ENCODE measurements around the gene ITGA3. TPM values are rescaled to one million over a fixed set of nuclear protein-coding genes. Genes with fewer than 3 reads are reported as not detected.

Gene ITGA3
- total and polyA plus RNA-seq, 2 of the 13 experiments (the other 11 are each of a cell fraction or from before 2014, with no cell fraction given): 0.48 to 0.69 TPM

DNA sequence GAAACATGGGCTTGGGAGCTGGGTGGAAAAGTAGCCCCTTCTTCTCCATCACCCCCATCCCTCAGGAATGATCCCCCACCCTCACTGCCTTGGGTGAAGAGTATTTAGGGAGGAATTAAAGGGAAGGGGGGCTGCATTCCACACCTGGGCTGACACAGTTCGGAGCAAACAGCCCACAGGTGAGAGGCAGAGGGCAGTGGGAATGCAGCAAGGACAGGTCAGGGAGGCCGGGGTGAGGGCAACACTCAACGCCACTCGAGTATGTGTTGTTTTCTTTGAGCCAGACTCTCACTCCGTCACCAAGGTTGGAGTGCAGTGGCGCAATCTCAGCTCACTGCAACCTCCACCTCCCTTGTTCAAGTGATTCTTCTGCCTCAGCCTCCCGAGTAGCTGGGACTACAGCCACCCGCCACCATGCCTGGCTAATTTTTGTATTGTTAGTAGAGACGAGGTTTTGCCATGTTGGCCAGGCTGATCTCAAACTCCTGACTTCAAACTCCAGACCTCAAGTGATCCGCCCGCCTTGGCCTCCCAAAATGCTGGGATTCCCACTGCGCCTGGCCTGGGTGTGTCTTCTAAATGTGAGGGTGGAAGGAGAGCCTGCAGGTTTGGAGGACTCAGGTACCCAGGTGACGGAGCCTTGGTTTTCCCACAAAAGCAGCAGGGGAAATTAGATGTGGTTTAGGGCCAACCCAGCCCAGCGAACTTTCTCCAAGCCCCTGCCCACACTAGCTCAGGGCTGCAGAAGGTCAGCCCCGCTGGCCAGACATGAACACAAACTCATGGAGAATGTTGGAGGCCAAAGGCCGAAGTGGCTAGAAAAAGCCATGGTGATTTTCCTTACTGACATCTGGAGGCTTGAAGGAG, 21.2 kb upstream of the ITGA3 start (continued):
- TF ChIP-seq, protein P1, sequence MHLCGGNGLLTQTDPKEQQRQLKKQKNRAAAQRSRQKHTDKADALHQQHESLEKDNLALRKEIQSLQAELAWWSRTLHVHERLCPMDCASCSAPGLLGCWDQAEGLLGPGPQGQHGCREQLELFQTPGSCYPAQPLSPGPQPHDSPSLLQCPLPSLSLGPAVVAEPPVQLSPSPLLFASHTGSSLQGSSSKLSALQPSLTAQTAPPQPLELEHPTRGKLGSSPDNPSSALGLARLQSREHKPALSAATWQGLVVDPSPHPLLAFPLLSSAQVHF (CRISPR knock-in tag; IDR thresholded peaks at IDR 0.05): no peak
- TF ChIP-seq IKZF4 (CRISPR knock-in tag; IDR thresholded peaks at IDR 0.05; ENCODE audit: borderline replicate concordance, low read depth, not compliant biosample characterization) (no peak), STAG1 (CRISPR knock-in tag; IDR thresholded peaks at IDR 0.05) (no peak), ELF4 (CRISPR knock-in tag; IDR thresholded peaks at IDR 0.05; ENCODE audit: borderline replicate concordance) (no peak), PPARG (CRISPR knock-in tag; conservative IDR thresholded peaks at IDR 0.05) (no peak), HNRNPK (IDR thresholded peaks at IDR 0.05; ENCODE audit: low read depth, low read length, poor library complexity, severe bottlenecking) (no peak), ZNF546 (CRISPR knock-in tag; conservative IDR thresholded peaks at IDR 0.05) (no peak)
- TF ChIP-seq, protein P2, sequence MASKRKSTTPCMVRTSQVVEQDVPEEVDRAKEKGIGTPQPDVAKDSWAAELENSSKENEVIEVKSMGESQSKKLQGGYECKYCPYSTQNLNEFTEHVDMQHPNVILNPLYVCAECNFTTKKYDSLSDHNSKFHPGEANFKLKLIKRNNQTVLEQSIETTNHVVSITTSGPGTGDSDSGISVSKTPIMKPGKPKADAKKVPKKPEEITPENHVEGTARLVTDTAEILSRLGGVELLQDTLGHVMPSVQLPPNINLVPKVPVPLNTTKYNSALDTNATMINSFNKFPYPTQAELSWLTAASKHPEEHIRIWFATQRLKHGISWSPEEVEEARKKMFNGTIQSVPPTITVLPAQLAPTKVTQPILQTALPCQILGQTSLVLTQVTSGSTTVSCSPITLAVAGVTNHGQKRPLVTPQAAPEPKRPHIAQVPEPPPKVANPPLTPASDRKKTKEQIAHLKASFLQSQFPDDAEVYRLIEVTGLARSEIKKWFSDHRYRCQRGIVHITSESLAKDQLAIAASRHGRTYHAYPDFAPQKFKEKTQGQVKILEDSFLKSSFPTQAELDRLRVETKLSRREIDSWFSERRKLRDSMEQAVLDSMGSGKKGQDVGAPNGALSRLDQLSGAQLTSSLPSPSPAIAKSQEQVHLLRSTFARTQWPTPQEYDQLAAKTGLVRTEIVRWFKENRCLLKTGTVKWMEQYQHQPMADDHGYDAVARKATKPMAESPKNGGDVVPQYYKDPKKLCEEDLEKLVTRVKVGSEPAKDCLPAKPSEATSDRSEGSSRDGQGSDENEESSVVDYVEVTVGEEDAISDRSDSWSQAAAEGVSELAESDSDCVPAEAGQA (IDR thresholded peaks at IDR 0.05; ENCODE audit: low read depth): no peak
- TF ChIP-seq, protein P2 (CRISPR knock-in tag; IDR thresholded peaks at IDR 0.05; ENCODE audit: borderline replicate concordance): no peak
- TF ChIP-seq, protein P3, sequence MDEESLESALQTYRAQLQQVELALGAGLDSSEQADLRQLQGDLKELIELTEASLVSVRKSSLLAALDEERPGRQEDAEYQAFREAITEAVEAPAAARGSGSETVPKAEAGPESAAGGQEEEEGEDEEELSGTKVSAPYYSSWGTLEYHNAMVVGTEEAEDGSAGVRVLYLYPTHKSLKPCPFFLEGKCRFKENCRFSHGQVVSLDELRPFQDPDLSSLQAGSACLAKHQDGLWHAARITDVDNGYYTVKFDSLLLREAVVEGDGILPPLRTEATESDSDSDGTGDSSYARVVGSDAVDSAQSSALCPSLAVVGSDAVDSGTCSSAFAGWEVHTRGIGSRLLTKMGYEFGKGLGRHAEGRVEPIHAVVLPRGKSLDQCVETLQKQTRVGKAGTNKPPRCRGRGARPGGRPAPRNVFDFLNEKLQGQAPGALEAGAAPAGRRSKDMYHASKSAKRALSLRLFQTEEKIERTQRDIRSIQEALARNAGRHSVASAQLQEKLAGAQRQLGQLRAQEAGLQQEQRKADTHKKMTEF (CRISPR knock-in tag; IDR thresholded peaks at IDR 0.05): no peak
- TF ChIP-seq, protein P4, sequence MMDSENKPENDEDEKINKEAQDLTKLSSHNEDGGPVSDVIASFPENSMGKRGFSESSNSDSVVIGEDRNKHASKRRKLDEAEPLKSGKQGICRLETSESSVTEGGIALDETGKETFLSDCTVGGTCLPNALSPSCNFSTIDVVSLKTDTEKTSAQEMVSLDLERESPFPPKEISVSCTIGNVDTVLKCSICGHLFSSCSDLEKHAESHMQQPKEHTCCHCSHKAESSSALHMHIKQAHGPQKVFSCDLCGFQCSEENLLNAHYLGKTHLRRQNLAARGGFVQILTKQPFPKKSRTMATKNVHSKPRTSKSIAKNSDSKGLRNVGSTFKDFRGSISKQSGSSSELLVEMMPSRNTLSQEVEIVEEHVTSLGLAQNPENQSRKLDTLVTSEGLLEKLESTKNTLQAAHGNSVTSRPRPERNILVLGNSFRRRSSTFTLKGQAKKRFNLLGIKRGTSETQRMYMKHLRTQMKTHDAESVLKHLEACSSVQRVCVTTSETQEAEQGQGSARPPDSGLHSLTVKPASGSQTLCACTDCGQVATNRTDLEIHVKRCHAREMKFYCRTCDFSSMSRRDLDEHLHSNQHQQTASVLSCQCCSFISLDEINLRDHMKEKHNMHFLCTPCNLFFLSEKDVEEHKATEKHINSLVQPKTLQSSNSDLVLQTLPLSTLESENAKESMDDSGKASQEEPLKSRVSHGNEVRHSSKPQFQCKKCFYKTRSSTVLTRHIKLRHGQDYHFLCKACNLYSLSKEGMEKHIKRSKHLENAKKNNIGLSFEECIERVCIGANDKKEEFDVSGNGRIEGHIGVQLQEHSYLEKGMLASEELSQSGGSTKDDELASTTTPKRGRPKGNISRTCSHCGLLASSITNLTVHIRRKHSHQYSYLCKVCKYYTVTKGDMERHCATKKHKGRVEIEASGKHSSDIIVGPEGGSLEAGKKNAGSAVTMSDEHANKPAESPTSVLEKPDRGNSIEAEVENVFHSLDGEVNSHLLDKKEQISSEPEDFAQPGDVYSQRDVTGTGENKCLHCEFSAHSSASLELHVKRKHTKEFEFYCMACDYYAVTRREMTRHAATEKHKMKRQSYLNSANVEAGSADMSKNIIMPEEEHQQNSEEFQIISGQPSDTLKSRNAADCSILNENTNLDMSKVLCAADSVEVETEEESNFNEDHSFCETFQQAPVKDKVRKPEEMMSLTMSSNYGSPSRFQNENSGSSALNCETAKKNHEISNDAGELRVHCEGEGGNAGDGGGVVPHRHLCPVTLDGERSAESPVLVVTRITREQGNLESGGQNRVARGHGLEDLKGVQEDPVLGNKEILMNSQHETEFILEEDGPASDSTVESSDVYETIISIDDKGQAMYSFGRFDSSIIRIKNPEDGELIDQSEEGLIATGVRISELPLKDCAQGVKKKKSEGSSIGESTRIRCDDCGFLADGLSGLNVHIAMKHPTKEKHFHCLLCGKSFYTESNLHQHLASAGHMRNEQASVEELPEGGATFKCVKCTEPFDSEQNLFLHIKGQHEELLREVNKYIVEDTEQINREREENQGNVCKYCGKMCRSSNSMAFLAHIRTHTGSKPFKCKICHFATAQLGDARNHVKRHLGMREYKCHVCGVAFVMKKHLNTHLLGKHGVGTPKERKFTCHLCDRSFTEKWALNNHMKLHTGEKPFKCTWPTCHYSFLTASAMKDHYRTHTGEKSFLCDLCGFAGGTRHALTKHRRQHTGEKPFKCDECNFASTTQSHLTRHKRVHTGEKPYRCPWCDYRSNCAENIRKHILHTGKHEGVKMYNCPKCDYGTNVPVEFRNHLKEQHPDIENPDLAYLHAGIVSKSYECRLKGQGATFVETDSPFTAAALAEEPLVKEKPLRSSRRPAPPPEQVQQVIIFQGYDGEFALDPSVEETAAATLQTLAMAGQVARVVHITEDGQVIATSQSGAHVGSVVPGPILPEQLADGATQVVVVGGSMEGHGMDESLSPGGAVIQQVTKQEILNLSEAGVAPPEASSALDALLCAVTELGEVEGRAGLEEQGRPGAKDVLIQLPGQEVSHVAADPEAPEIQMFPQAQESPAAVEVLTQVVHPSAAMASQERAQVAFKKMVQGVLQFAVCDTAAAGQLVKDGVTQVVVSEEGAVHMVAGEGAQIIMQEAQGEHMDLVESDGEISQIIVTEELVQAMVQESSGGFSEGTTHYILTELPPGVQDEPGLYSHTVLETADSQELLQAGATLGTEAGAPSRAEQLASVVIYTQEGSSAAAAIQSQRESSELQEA (CRISPR knock-in tag; IDR thresholded peaks at IDR 0.05; ENCODE audit: not compliant biosample characterization): no peak
